Measurements from ENCODE around the gene TMEM72. TPM values are rescaled to one million over a fixed set of nuclear protein-coding genes. Genes with fewer than 3 reads are reported as not detected.
A peak's percentile ranks its signal among the peaks of the same experiment; 100 is the strongest.

The TMEM72 gene
- total RNA-seq, 1 donor from 2014 or later = not detected

DNA sequence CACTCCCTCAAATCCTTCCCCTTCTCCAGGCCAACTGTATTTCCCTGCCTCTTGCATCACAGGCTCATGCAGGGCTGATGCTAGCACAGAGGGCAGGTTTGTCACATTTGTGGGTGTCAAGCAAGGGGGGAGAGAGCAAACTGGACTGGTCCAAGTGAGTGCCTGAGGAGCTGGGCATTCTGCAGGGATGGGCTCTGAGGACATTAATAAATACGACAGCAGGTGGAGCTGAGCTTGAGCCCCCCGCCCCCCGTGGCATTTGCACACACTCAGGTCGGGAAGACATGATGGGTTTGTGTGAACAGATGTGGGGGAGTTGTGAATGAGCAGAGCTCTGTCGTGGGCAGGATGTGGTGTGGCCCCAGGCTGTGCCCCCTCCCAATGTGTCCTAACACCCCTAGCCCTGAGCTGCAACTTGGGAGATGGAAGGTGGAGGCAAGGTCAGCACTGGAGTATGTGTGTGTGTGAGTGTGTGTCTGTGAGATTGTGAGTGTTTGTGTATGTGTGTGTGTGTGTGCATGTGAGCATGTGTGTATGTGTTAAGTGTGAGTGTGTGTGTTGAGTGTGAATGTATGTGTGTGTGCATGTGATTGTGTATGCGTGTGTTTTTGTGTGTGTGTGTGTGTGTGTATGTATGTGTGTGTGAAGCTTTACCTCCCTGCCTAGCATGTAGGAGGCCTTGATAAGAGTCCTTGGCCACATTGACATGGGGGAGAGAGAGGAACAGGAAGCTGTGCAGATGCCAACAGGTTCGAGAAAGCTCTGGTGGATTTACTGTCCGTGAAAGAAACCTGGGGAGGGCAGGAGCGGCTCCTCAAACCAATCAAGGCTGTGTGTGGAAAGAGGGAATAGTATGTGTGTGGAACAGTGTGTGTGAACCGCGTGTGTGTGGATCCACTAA is 57.6 kb downstream of the TMEM72 start:
- no peaks in the 10 kb centered on the region for H3K36me3 ChIP-seq (ENCODE audit: insufficient read depth, low read length)
- H2AFZ ChIP-seq (ENCODE audit: low read depth, low read length) = no peak overlapping the region
- H3K79me2 ChIP-seq (ENCODE audit: insufficient read depth, low read length) = no peaks in the 10 kb centered on the region
- TF ChIP-seq EZH2 (IDR thresholded peaks at IDR 0.05; ENCODE audit: insufficient read depth, low read length) = no peak
- TF ChIP-seq, protein P1, sequence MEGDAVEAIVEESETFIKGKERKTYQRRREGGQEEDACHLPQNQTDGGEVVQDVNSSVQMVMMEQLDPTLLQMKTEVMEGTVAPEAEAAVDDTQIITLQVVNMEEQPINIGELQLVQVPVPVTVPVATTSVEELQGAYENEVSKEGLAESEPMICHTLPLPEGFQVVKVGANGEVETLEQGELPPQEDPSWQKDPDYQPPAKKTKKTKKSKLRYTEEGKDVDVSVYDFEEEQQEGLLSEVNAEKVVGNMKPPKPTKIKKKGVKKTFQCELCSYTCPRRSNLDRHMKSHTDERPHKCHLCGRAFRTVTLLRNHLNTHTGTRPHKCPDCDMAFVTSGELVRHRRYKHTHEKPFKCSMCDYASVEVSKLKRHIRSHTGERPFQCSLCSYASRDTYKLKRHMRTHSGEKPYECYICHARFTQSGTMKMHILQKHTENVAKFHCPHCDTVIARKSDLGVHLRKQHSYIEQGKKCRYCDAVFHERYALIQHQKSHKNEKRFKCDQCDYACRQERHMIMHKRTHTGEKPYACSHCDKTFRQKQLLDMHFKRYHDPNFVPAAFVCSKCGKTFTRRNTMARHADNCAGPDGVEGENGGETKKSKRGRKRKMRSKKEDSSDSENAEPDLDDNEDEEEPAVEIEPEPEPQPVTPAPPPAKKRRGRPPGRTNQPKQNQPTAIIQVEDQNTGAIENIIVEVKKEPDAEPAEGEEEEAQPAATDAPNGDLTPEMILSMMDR (IDR thresholded peaks at IDR 0.05; ENCODE audit: insufficient read depth, low read depth, low read length) = no peak
- H3K9me3 Mint-ChIP-seq (ENCODE audit: unreplicated experiment) = no peaks in the 10 kb centered on the region
- H3K36me3 Mint-ChIP-seq (ENCODE audit: low read depth, unreplicated experiment) = peaks cover 17% of the 10 kb centered on the region
- H3K27ac ChIP-seq (ENCODE audit: low read depth, low read length) = no peak overlapping the region
- H3K4me3 Mint-ChIP-seq (ENCODE audit: unreplicated experiment) = no peak overlapping the region
- H3K4me3 ChIP-seq (ENCODE audit: insufficient read depth, low read depth, low read length) = no peak overlapping the region
- H3K9ac ChIP-seq (ENCODE audit: low read length) = no peak overlapping the region
- no peaks in the 10 kb centered on the region for H3K9me3 ChIP-seq (ENCODE audit: insufficient read depth, low read depth, low read length)
- no peak overlapping the region for H3K27ac Mint-ChIP-seq (ENCODE audit: unreplicated experiment)
- H4K20me1 ChIP-seq (ENCODE audit: insufficient read depth, low read length) = no peaks in the 10 kb centered on the region
- H3K4me2 ChIP-seq (ENCODE audit: low read length) = no peak overlapping the region
- FAIRE-seq = no peak
- H3K27me3 ChIP-seq (ENCODE audit: insufficient read depth, low read length) = no peaks in the 10 kb centered on the region
- H3K4me1 Mint-ChIP-seq (ENCODE audit: low read depth, unreplicated experiment) = peaks cover 53% of the 10 kb centered on the region
- H3K27me3 Mint-ChIP-seq (ENCODE audit: low read depth, unreplicated experiment) = no peaks in the 10 kb centered on the region
- no peak for DNase-seq (ENCODE audit: low read depth)
- H3K4me1 ChIP-seq (ENCODE audit: insufficient read depth, low read length) = peaks cover 15% of the 10 kb centered on the region

DNA sequence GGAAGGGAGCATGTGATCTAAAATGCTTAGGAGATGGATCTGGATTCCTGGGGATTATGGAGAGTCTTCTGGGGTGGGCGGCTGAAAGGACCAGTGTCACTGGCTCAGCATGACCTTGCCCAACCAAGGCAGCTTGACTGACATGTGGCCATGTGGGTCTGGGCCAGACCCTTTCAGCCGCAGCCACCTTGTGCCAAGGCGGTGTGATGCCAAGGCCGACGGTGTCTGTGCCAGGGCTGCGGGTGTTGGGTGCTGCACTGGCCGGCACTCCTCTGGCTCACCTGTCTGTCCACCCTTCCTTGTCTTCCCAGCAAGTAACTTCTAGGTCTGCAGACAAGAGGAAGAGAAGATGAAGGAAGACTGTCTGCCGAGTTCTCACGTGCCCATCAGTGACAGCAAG is 58.7 kb downstream of the TMEM72 start:
- Mint-ChIP-seq H3K9me3 (ENCODE audit: unreplicated experiment) (no peaks in the 10 kb centered on the region), H3K27ac (ENCODE audit: unreplicated experiment) (peak overlapping the region; percentile 58), H3K4me1 (ENCODE audit: low read depth, unreplicated experiment) (peaks cover 50% of the 10 kb centered on the region), H3K36me3 (ENCODE audit: low read depth, unreplicated experiment) (peaks cover 17% of the 10 kb centered on the region), H3K27me3 (ENCODE audit: low read depth, unreplicated experiment) (no peaks in the 10 kb centered on the region), H3K4me3 (ENCODE audit: unreplicated experiment) (no peak overlapping the region)
- H3K9me3 ChIP-seq (ENCODE audit: insufficient read depth, low read depth, low read length) = no peaks in the 10 kb centered on the region
- no peaks in the 10 kb centered on the region for H4K20me1 ChIP-seq (ENCODE audit: insufficient read depth, low read length)
- TF ChIP-seq EZH2 (IDR thresholded peaks at IDR 0.05; ENCODE audit: insufficient read depth, low read length) = no peak
- TF ChIP-seq, protein P1 (IDR thresholded peaks at IDR 0.05; ENCODE audit: insufficient read depth, low read depth, low read length) = no peak
- FAIRE-seq = no peak
- no peak overlapping the region for H2AFZ ChIP-seq (ENCODE audit: low read depth, low read length)
- no peak overlapping the region for H3K4me2 ChIP-seq (ENCODE audit: low read length)
- H3K27me3 ChIP-seq (ENCODE audit: insufficient read depth, low read length) = no peaks in the 10 kb centered on the region
- H3K27ac ChIP-seq (ENCODE audit: low read depth, low read length) = no peak overlapping the region
- H3K9ac ChIP-seq (ENCODE audit: low read length) = no peak overlapping the region
- no peak overlapping the region for H3K4me3 ChIP-seq (ENCODE audit: insufficient read depth, low read depth, low read length)
- no peaks in the 10 kb centered on the region for H3K36me3 ChIP-seq (ENCODE audit: insufficient read depth, low read length)
- no peaks in the 10 kb centered on the region for H3K79me2 ChIP-seq (ENCODE audit: insufficient read depth, low read length)
- DNase-seq (ENCODE audit: low read depth) = no peak
- peaks cover 16% of the 10 kb centered on the region for H3K4me1 ChIP-seq (ENCODE audit: insufficient read depth, low read length)
